SU-DHL-6 (cell line): Measurements from ENCODE around the gene MMP15.

Experiments used
- H2AFZ ChIP-seq: fragments of 200-600 bp; sonication (generic); 2 replicates; pipeline ENCODE4 v1.6.1; 2014; ENCODE audit warnings: low read depth, mild to moderate bottlenecking, moderate library complexity, mixed read lengths, antibody characterized with exemption, low read length; ENCODE audit not compliant: severe bottlenecking
- H3F3A ChIP-seq: fragments of 200-600 bp; shearing (Covaris generic); 2 replicates; pipeline ENCODE4 v1.6.0; 2016; ENCODE audit warnings: antibody characterized with exemption, mild to moderate bottlenecking; ENCODE audit not compliant: insufficient read depth
- H3K27ac ChIP-seq: fragments of 200-600 bp; sonication (generic); 2 replicates; pipeline ENCODE4 v1.5.1; 2016; ENCODE audit warnings: low read depth, mild to moderate bottlenecking, low read length, moderate library complexity, mixed read lengths
- H3K27me3 ChIP-seq: fragments of 200-600 bp; sonication (generic), shearing (Covaris generic); 2 replicates; pipeline ENCODE4 v1.6.0; 2014; ENCODE audit warnings: mild to moderate bottlenecking, low read length
- H3K36me3 ChIP-seq: fragments of 200-600 bp; sonication (generic); 2 replicates; pipeline ENCODE4 v1.6.1; 2014; ENCODE audit warnings: mild to moderate bottlenecking, low read length, mixed read lengths
- H3K4me2 ChIP-seq: fragments of 300-600, 200-600 bp; shearing (Covaris generic), sonication (generic); 2 replicates; pipeline ENCODE4 v1.6.0; 2014; ENCODE audit warnings: low read length, low read depth, mild to moderate bottlenecking; ENCODE audit not compliant: poor library complexity, severe bottlenecking
- H3K4me3 ChIP-seq: fragments of 200-600 bp; sonication (generic); 2 replicates; pipeline ENCODE4 v1.5.1; 2014; ENCODE audit warnings: antibody characterized with exemption, low read length, mild to moderate bottlenecking, mixed read lengths; ENCODE audit not compliant: insufficient read depth, poor library complexity, severe bottlenecking
- H3K79me2 ChIP-seq: fragments of 200-600 bp; sonication (generic); 2 replicates; pipeline ENCODE4 v1.6.1; 2014; ENCODE audit warnings: mild to moderate bottlenecking, low read length, moderate library complexity; ENCODE audit not compliant: insufficient read depth
- H3K9ac ChIP-seq: fragments of 200-600 bp; sonication (generic); 2 replicates; pipeline ENCODE4 v1.7.0; 2014; ENCODE audit warnings: mild to moderate bottlenecking, low read length
- H3K9me2 ChIP-seq: fragments of 200-600 bp; sonication (generic); replicated peaks from 2 replicates; pipeline ENCODE4 v1.6.1; 2014; ENCODE audit warnings: low read length; ENCODE audit not compliant: insufficient read depth
- H3K9me3 ChIP-seq: fragments of 200-600 bp; sonication (generic); 2 replicates; pipeline ENCODE4 v1.6.1; 2014; ENCODE audit warnings: low read length, mixed read lengths; ENCODE audit not compliant: insufficient read depth
- H4K20me1 ChIP-seq: fragments of 200-600 bp; sonication (generic); 2 replicates; pipeline ENCODE4 v1.6.1; 2014; ENCODE audit warnings: low read depth, mild to moderate bottlenecking, antibody characterized with exemption, low read length, moderate library complexity, mixed read lengths
- CTCF ChIP-seq: fragments of 200-600 bp; sonication (generic); IDR thresholded peaks from one replicate; pipeline ENCODE4 v1.5.1; 2017; ENCODE audit warnings: antibody characterized with exemption, mild to moderate bottlenecking, low read length, moderate library complexity; ENCODE audit not compliant: insufficient read depth, poor library complexity, severe bottlenecking
- EZH2phosphoT487 ChIP-seq: fragments of 200-600 bp; sonication (generic), shearing (Covaris generic); conservative IDR thresholded peaks from 2 replicates; pipeline ENCODE4 v1.6.1; 2018; ENCODE audit warnings: mild to moderate bottlenecking, antibody characterized with exemption, low read length, moderate library complexity, mixed read lengths

Gene MMP15

GRCh38 chr16:58057784-58058183 is 32.2 kb downstream of the MMP15 start:
- no peaks in the 10 kb centered on the region for H3K9me3 ChIP-seq
- H3F3A ChIP-seq: no peaks in the 10 kb centered on the region
- no peak overlapping the region for H2AFZ ChIP-seq
- H3K27me3 ChIP-seq: no peaks in the 10 kb centered on the region; the same call in 1 of the 2 replicates
- H3K4me2 ChIP-seq: no peak overlapping the region
- H3K9ac ChIP-seq: no peak overlapping the region
- H3K4me3 ChIP-seq: no peak overlapping the region
- no peak overlapping the region for H3K27ac ChIP-seq
- H3K79me2 ChIP-seq: no peaks in the 10 kb centered on the region
- H4K20me1 ChIP-seq: no peaks in the 10 kb centered on the region
- no peaks in the 10 kb centered on the region for H3K36me3 ChIP-seq
- TF ChIP-seq EZH2phosphoT487: no peak
- no peak for TF ChIP-seq CTCF
- no peaks in the 10 kb centered on the region for H3K9me2 ChIP-seq

- H3K4me3 ChIP-seq: no peak overlapping the region
- H3K9me3 ChIP-seq: no peaks in the 10 kb centered on the region
- TF ChIP-seq EZH2phosphoT487: no peak
- no peak for TF ChIP-seq CTCF
- no peak overlapping the region for H2AFZ ChIP-seq
- H3K4me2 ChIP-seq: no peak overlapping the region
- H3K36me3 ChIP-seq: no peaks in the 10 kb centered on the region
- H3K79me2 ChIP-seq: no peaks in the 10 kb centered on the region
- no peak overlapping the region for H3K9ac ChIP-seq
- no peaks in the 10 kb centered on the region for H4K20me1 ChIP-seq
- H3F3A ChIP-seq: no peaks in the 10 kb centered on the region
- H3K9me2 ChIP-seq: no peaks in the 10 kb centered on the region
- H3K27ac ChIP-seq: no peak overlapping the region
- no peaks in the 10 kb centered on the region for H3K27me3 ChIP-seq
Observed at GRCh38 chr16:58062821-58063220, 37.3 kb downstream of the MMP15 start.

- TF ChIP-seq CTCF (no peak), EZH2phosphoT487 (no peak)
- H3K27me3 ChIP-seq: no peaks in the 10 kb centered on the region
- no peaks in the 10 kb centered on the region for H3K79me2 ChIP-seq
- no peaks in the 10 kb centered on the region for H3K9me2 ChIP-seq
- H4K20me1 ChIP-seq: no peaks in the 10 kb centered on the region
- no peak overlapping the region for H2AFZ ChIP-seq
- no peak overlapping the region for H3K27ac ChIP-seq
- no peaks in the 10 kb centered on the region for H3F3A ChIP-seq
- H3K36me3 ChIP-seq: no peaks in the 10 kb centered on the region
- H3K9ac ChIP-seq: no peak overlapping the region
- no peaks in the 10 kb centered on the region for H3K9me3 ChIP-seq
- no peak overlapping the region for H3K4me3 ChIP-seq
- H3K4me2 ChIP-seq: no peak overlapping the region
Observed at GRCh38 chr16:58063377-58064076, 38.0 kb downstream of the MMP15 start.
